Progenitor cell of endocrine pancreas (in vitro differentiated cells): Measurements from ENCODE around the gene NPNT. TPM values are rescaled to one million over a fixed set of nuclear protein-coding genes. Genes with fewer than 3 reads are reported as not detected.

Source experiments
- DNase-seq: peaks from one replicate; pipeline ENCODE4 v3.0.0; 2021; ENCODE audit warnings: low spot score; ENCODE audit not compliant: unreplicated experiment
- H3K27ac Mint-ChIP-seq: 2 replicates; pipeline ENCODE4 v1.8.0; 2021; ENCODE audit warnings: mild to moderate bottlenecking, moderate library complexity, mixed read lengths
- H3K27me3 Mint-ChIP-seq: 2 replicates; pipeline ENCODE4 v1.8.0; 2021; ENCODE audit warnings: mixed read lengths
- H3K36me3 Mint-ChIP-seq: 2 replicates; pipeline ENCODE4 v1.8.0; 2022; ENCODE audit warnings: mixed read lengths; ENCODE audit not compliant: insufficient read depth
- H3K4me1 Mint-ChIP-seq: 2 replicates; pipeline ENCODE4 v1.8.0; 2021; ENCODE audit warnings: low read depth, mixed read lengths
- H3K4me3 Mint-ChIP-seq: 2 replicates; pipeline ENCODE4 v1.8.0; 2021; ENCODE audit warnings: low read depth, mild to moderate bottlenecking, moderate library complexity, mixed read lengths
- H3K9me3 Mint-ChIP-seq: 2 replicates; pipeline ENCODE4 v1.8.0; 2021; ENCODE audit warnings: low read depth, mixed read lengths
- CTCF ChIP-seq: fragments of 200-600 bp; sonication (generic); IDR thresholded peaks from one replicate; pipeline ENCODE4 v1.5.0; 2021; ENCODE audit warnings: antibody characterized with exemption, mild to moderate bottlenecking; ENCODE audit not compliant: unreplicated experiment
- total RNA-seq: library from RNA; stranded (reverse); gene quantifications from 2 replicates; pipeline ENCODE4 v1.2.1, GENCODE V29; 2021

The NPNT gene
- total RNA-seq, 1 donor from 2014 or later, result 7.6 TPM

DNA sequence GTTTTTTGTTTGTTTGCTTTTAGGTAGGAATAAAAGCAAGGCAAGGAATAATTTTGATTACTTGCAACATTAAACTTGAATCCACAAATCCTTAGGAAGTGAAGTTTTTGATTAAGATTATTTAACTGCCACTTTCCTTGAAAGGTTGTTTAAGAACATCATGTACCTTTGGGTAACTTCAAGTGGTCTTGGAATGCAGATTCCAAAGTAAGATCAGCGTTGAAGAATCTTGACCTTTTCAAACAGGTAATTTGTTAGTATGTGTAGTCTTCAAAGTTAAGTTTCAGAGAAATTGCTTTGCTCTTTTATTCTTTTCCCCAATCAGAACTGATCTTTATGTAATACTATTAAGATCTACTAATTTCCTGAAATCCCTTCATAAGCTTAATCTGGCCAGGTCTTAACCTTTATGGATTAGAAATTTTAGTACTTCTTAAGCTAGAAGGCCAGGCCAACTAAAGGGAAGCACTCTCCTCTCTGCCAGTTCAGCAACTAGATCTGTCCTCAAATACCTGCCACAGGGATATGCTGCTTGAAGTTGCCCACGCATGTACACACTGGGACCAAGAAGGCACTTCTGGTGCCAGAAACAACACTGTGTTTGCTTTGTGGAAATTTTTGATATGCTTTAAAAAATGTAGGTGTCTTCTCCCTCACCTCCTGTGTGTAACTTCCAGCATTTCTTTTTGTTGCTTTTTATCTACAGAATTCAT is 7.4 kb downstream of the NPNT start:
- Mint-ChIP-seq H3K9me3 (no peaks in the 10 kb centered on the region), H3K27ac (no peak overlapping the region), H3K4me3 (no peak overlapping the region), H3K27me3 (peaks cover 23% of the 10 kb centered on the region), H3K4me1 (peaks cover 9% of the 10 kb centered on the region), H3K36me3 (no peaks in the 10 kb centered on the region)
- no peak for TF ChIP-seq CTCF
- DNase-seq, result no peak

GRCh38 chr4:105909787-105910281 is 14.6 kb downstream of the NPNT start:
- Mint-ChIP-seq H3K4me1 (peaks cover 7% of the 10 kb centered on the region), H3K36me3 (no peaks in the 10 kb centered on the region), H3K9me3 (no peaks in the 10 kb centered on the region), H3K27me3 (no peaks in the 10 kb centered on the region), H3K27ac (no peak overlapping the region), H3K4me3 (no peak overlapping the region)
- TF ChIP-seq CTCF, result no peak
- no peak for DNase-seq

DNA sequence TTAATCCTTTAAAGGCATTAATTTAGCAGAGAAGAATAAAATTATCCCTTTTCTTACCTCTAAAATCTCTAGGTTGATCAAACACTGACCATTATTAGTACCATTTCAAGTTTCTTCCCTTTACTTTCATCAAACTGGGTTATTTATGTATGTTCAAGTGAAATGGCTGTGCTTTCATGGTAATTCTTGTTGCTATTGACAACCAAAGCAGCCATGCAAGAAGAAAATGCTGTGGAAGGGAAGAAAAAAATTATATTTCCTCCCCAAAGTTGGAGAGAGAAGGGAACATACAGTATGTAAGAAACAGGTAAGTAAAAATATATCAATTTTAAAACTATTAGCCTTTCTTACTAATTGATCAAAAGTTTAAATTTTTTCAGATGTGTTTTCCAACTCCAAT is 16.2 kb downstream of the NPNT start:
- TF ChIP-seq CTCF, result no peak
- Mint-ChIP-seq H3K27ac (no peak overlapping the region), H3K4me3 (no peak overlapping the region), H3K9me3 (no peaks in the 10 kb centered on the region), H3K4me1 (peaks cover 7% of the 10 kb centered on the region), H3K36me3 (no peaks in the 10 kb centered on the region), H3K27me3 (no peaks in the 10 kb centered on the region)
- DNase-seq, result no peak

- Mint-ChIP-seq H3K36me3 (no peaks in the 10 kb centered on the region), H3K27ac (no peak overlapping the region), H3K27me3 (no peaks in the 10 kb centered on the region), H3K4me3 (no peak overlapping the region), H3K9me3 (no peaks in the 10 kb centered on the region), H3K4me1 (peaks cover 7% of the 10 kb centered on the region)
- TF ChIP-seq CTCF, result no peak
- DNase-seq, result no peak
Measured at GRCh38 chr4:105912633-105913032, 17.4 kb downstream of the NPNT start.

GRCh38 chr4:105917171-105917685 is 22.0 kb downstream of the NPNT start:
- no peak overlapping the region for H3K27ac Mint-ChIP-seq
- H3K36me3 Mint-ChIP-seq, result no peaks in the 10 kb centered on the region
- no peaks in the 10 kb centered on the region for H3K9me3 Mint-ChIP-seq
- no peaks in the 10 kb centered on the region for H3K27me3 Mint-ChIP-seq
- no peak for TF ChIP-seq CTCF
- H3K4me3 Mint-ChIP-seq, result no peak overlapping the region
- DNase-seq, result no peak
- H3K4me1 Mint-ChIP-seq, result no peaks in the 10 kb centered on the region
